GM19193 (cell line): ENCODE results near the gene KLK6.

Experiments used
- POLR2A ChIP-seq: IDR thresholded peaks from 4 replicates; pipeline ENCODE4 v1.6.1; 2011; ENCODE audit not compliant: insufficient read depth, insufficient read length; ENCODE audit errors: extremely low read depth

The KLK6 gene

DNA sequence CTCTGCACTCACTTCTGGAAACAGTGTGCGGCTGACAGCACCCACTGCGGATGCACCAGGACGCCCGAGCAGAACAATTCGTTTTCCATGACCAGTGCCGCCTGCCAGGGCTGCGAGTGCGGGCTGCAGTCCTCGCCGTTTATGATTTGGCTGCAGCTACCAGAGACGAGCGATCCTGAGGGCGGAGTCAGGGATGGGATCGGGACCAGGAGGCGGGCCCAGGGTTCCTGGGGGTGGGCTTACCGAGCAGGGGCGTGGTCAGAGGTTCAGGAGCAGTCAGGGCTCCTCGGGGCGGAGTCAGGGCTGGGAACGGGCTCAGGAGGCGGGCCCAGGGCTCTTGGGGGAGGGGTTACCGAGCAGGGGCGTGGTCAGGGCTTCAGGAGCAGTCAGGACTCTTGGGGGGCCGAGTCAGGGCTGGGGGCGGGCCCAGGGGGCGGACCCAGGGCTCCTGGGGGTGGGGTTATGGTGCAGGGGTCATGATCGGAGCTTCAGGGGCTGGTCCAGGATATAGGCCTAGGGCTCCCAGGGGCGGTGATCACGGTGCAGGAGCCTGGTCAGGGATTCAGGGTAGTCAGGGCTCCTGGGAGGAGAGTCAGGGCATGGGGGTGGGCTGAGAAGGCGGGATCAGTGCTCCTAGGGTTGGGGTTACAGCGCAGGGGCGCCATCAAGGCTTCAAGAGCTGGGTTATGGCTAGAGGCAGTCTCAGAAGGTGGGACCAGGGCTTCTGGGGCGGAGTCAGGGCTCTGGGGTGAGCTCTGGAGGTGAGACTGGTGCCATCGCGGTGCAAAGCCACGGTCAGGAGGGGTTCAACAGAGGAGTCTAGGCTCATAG, 59.9 kb downstream of the KLK6 start:
- TF ChIP-seq POLR2A, result no peak
